NCI-H1694 treated with DMSO at 0.1 percent for 48 hours (cell line): ENCODE measurements around the gene PBRM1.

Source experiments
- DNase-seq: peaks from one replicate; lab custom pipeline; 2025; lab: John Stamatoyannopoulos, UW

The PBRM1 gene

DNA sequence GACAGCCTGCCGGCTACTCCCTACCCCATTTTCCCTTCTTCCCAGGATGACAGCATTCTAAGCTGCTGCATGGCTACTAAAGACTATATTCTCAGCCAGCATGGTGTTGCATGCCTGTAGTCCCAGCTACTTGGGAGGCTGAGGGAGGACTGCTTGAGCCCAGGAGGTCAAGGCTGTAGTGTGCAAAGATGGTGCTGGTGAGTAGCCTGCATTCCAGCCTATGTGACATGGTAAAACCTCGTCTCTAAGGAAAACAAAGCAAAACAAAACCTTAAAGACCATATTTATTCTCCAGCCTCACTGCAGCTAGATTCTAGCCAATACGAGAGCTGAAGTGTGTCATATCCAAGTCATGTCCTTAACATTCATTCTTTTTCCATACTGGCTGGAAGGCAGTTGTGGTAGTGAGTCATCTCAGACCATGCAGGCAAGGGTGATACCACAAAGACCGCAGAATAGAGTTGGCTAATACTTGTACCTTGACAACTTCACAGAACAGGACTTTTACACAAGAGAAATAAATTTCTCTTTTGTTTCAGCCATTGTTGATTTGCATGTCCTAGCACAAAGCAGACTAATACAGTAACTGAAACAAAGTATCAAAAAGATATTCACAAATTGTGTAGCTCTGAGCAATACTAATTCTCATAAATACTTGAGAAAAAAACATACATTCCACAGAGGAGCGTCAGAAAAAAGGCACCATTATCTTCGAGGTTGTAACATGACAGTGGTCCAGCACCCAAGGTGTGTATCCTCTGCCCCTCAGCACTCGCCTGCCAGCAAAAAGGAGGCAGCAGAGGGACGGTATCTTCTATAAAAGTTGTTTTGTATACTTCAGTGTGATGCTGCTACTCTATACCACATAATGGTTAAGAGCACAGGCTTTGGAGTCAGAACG lies 14.8 kb downstream of the PBRM1 start:
- DNase-seq = no peak

- DNase-seq = no peak
These were observed 22.6 kb downstream of the PBRM1 start for GRCh38 chr3:52663098-52663497.

DNA sequence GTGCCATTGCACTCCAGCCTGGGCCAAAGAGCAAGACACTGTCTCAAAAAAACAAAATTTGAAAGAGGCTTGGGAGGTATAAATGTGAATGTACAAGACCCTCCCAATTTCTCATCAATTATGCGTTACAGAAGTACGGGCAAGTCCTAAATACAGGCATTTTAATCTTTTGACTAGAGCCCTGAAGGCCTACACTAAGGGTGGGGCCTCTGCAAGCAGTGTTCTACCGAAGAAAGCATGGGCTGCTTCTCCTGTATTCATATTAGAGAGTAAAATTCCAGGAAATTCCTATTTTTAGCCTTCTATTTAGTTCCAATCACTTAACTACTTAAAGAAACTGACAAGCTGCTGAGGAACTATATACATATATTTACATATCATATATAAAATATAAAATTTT lies 25.7 kb downstream of the PBRM1 start:
- DNase-seq = no peak

GRCh38 chr3:52655895-52656294 lies 29.8 kb downstream of the PBRM1 start:
- DNase-seq = no peak

GRCh38 chr3:52651592-52651991 lies 34.1 kb downstream of the PBRM1 start:
- no peak for DNase-seq

GRCh38 chr3:52650439-52650838 lies 35.3 kb downstream of the PBRM1 start:
- no peak for DNase-seq

DNA sequence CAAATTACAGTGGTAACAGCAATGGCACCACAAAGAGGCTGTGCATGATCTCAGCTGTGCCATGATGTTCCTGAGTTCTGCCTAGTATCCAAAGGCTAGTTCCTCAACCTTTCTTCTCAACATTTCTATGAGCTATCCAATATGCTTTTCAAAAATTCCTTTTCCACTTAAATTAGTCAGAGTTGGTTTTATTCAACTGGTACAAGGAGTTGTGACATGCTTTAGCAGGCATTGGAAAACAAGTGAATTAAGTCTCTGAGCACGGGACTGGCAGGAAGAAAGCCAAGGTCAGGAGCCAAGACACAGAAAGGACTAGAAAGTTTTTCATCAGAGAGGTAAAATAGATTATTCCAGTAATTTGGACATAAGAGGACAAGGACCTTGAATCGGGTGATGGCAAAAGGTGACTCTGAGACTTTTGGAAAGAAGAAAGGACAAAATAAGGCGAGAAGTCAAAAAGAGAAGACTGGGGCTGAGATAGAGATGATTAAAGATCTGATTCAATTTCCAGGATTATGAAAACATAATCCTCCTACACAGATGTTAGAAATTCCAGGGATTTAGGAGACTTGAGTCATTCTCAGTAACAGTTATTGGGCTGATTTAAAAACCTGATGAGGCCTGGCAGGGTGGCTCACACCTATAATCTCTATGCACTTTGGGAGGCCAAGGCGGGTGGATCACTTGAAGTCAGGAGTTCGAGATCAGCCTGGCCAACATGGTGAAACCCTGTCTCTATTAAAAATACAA lies 36.1 kb downstream of the PBRM1 start:
- no peak for DNase-seq

DNA sequence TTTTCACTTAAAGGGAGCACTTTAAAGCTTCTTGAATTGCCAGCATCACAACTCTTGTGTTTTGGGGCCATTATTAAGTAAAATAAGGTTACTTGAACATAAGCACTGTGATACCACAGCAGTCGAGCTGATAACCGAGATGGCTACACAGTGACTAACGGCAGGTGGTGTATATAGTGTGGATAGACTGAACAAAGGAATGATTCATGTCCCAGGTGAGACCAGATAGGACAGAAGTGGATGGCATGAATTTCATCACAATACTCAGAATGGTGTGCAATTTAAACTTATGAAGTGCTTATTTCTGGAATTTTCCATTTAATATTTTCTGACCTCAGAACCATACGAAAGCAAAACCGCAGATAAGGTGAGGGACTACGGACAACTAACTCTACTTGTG lies 40.2 kb downstream of the PBRM1 start:
- no peak for DNase-seq

GRCh38 chr3:52636673-52637072 lies 49.0 kb downstream of the PBRM1 start:
- DNase-seq = no peak

DNA sequence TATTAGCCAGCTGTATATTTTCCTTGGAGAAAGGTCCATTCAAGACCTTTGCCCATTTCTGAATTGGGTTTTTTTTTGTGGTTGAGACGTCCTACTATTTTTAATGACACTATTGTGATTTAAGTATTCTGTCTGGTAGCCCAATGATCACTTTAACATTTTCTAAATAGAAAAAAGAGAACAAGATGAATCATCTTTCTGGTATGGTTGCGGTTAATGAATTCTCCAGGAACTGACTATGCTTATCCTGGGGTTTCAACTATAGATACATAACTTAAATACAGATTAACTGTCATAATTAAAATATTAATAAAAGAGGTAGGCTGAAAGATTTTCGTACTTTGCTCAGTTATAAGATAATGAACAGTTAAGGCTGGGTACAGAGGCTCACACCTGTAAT lies 51.9 kb downstream of the PBRM1 start:
- no peak for DNase-seq

DNA sequence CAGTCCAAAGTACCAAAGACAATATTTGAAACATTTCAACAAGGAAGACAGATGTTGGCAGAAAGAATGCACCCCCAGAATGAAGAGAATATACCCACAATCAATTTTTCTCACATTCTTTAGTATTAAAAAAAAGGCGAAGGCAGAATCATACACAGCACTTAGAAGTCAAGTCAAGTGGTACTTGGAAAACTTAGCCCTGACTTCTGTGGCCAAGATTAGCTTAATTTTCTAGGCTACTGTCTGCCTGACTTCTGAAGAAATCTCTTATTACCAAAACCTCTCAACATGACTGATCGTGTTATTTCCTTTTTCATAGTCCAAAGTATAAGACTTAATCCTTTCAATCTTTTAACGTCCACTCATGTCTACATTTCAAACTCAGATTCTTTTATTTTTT lies 60.7 kb downstream of the PBRM1 start:
- DNase-seq = no peak

DNA sequence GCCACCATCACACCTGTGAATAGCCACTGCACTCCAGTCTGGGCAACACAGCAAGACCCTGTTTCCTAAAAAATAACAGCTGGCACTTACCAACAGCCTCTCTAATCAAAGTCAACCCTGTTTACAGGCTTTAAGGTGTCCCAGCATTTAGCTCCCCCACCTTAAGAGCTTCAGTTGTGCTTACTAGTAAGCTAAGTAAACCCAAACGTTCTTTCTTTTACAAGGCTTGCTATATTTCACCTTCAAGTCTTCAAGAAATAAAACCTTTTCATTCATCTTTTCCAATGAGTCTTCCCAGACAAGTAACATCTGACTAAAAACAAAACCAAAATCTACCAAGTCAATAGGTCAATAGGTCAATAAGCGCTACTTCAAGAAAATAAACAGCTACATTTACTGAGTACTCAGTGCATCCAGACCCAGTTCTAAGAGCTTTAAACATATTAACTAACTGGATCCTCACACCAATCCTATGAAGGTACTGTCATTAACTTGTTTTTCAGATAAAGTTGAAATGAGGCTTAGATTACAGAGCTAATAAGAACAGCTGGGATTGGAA lies 62.4 kb downstream of the PBRM1 start:
- DNase-seq = no peak

GRCh38 chr3:52620580-52620979 lies 65.1 kb downstream of the PBRM1 start:
- no peak for DNase-seq

GRCh38 chr3:52615166-52615565 lies 70.5 kb downstream of the PBRM1 start:
- DNase-seq = no peak

DNA sequence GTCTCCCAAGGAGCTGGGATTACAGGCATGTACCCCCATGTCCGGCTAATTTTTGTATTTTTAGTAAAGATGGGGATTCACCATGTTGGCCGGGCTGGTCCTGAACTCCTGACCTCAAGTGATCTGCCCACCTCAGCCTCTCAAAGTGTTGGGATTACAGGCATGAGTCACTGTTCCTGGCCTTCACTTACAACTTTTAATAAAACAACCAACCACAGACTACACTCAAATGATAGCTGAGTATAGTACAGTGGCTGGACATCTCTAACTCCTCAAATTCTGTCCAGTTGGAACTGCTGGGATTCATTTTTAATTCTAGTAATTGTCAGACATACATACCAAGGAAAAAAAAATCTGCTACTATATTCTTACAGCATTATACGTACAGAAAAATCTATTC lies 71.0 kb downstream of the PBRM1 start:
- DNase-seq = no peak

DNA sequence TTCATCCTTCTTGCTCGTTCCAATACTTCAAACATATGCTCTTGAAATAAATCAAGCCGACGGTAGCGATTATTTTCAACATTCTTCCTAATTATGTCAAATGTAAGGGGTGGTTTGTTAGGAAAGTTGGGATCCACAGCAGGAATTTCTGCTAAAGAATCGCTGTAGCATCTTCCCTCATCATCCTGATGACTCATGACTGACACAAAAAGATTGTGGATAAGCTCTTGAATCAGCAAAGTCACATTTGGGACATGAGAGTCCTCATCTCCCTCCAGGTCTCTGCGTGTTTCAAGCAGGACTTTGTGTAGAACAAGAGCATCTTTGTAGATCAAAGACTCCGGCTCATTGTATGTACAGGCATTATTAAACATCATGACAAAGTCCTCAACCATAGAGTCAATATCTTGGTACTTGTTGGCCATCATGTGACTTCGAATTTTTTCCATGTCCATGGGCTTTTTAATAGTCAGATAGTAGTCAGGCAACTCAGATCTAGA lies 76.3 kb downstream of the PBRM1 start:
- no peak for DNase-seq

- DNase-seq = no peak
These were observed 77.4 kb downstream of the PBRM1 start for GRCh38 chr3:52608337-52608736.

GRCh38 chr3:52606373-52607085 lies 79.2 kb downstream of the PBRM1 start:
- no peak for DNase-seq

DNA sequence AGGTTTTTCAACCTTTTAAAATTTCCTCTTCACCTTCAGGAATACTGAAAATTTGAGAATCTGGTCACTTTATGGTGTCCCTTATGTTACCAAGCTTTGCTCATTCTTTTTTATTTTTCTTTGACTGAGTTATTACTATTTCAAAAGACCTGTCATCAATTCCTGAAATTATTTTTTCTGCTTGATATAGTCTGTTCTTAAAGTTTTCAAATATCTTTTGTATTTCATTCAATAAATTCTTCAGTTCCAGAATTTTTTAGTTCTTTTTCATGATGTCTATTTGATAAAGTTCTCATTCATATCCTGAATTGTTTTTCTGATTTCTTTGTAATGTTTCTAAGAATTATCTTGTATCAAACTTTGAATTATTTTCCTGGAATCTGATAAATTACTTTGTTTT lies 85.5 kb downstream of the PBRM1 start:
- no peak for DNase-seq

GRCh38 chr3:52596658-52597265 lies 89.0 kb downstream of the PBRM1 start:
- DNase-seq = no peak

- DNase-seq = no peak
These were observed 92.6 kb downstream of the PBRM1 start for GRCh38 chr3:52593103-52593502.
